NB4 (cell line): ENCODE data around the gene KRTAP4-8.
"Not testable (repeated sequence)": the region's sequence is repeated elsewhere in the genome, so short reads cannot be mapped to it uniquely, and the experiment has no call there.

Experiments used
- DNase-seq: peaks from one replicate; pipeline ENCODE4 v3.0.0; 2010; ENCODE audit warnings: low read depth
- H3K4me3 ChIP-seq: one replicate; pipeline ENCODE4 v1.5.1; 2011; ENCODE audit warnings: mild to moderate bottlenecking, low read depth, low read length, moderate library complexity
- MYC ChIP-seq: IDR thresholded peaks from 2 replicates; pipeline ENCODE4 v1.6.1; 2011; ENCODE audit warnings: low read depth, low read length
- POLR2A ChIP-seq: IDR thresholded peaks from 2 replicates; pipeline ENCODE4 v1.6.1; 2011; ENCODE audit warnings: mild to moderate bottlenecking; ENCODE audit not compliant: insufficient read length; ENCODE audit errors: extremely low read depth
- TF ChIP-seq, protein P1 (sequence below): IDR thresholded peaks from 2 replicates; pipeline ENCODE4 v1.6.1; 2011; ENCODE audit warnings: low read depth, low read length
- TF ChIP-seq, protein P2 (sequence below): IDR thresholded peaks from one replicate; pipeline ENCODE4 v1.5.1; 2012; ENCODE audit warnings: low read depth, low read length

KRTAP4-8 gene

DNA sequence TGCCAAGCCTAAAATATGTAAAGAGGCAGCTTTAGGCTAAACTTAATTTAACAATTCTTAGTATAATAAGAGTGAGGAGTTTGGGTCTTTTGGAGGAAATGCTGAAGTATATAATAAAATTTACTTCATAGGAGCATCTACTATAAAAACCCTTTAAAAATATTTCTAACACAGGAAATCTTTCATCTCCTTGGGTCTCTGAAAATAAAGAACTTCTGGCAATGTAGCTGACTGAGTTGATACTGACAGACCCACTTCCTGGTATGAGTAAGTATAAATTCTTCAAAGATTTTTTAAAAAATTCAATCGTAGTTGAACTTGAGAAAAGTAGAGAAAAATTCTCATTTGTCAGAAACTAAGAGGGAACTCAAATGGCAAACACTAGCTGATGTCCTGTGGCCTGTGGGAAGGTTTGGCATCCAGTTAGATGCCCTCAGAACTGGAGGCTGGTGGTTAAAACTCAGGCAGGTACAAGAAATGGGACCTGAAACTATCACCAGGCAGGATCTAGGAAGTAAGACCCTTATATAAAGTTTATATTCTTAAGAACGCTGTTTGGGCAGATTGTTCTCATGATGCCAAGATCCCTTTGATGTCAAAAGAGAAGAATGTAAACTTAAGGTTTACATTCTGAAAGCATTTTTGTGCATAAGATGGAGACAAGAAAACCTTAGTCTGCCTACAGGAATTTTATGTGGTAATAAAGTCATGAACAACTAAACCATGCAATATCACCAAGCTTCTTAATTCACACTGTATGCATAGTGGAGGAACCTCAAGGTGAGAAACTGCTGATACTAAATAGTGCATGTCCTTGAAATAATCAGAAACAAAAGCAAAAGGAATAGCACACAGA, 36.2 kb upstream of the KRTAP4-8 start:
- DNase-seq = no peak
- no peak overlapping the region for H3K4me3 ChIP-seq
- TF ChIP-seq MYC = no peak
- no peak for TF ChIP-seq POLR2A
- TF ChIP-seq, protein P1, sequence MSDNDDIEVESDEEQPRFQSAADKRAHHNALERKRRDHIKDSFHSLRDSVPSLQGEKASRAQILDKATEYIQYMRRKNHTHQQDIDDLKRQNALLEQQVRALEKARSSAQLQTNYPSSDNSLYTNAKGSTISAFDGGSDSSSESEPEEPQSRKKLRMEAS = no peak

DNA sequence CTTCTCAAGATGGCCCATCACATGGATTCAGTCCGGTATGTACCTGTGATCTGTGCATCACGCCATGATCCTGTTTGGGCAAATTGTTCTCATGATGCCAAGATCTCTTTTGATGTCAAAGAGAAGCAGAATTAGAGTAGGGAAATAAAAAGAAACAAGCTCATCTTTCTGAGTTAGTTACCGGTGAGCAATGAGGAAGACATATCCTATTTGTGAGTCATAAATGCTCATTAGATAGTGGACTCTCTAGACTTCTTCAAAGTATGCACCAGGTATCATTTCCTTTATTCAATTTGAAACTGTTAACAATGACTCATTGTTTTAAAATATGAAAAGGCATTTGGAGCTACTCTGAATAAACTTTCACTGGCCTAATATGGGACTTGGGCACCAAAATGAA, 34.0 kb upstream of the KRTAP4-8 start:
- TF ChIP-seq, protein P1 = no peak
- TF ChIP-seq, protein P2, sequence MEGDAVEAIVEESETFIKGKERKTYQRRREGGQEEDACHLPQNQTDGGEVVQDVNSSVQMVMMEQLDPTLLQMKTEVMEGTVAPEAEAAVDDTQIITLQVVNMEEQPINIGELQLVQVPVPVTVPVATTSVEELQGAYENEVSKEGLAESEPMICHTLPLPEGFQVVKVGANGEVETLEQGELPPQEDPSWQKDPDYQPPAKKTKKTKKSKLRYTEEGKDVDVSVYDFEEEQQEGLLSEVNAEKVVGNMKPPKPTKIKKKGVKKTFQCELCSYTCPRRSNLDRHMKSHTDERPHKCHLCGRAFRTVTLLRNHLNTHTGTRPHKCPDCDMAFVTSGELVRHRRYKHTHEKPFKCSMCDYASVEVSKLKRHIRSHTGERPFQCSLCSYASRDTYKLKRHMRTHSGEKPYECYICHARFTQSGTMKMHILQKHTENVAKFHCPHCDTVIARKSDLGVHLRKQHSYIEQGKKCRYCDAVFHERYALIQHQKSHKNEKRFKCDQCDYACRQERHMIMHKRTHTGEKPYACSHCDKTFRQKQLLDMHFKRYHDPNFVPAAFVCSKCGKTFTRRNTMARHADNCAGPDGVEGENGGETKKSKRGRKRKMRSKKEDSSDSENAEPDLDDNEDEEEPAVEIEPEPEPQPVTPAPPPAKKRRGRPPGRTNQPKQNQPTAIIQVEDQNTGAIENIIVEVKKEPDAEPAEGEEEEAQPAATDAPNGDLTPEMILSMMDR = no peak
- no peak for TF ChIP-seq MYC
- TF ChIP-seq POLR2A = no peak
- no peak overlapping the region for H3K4me3 ChIP-seq
- DNase-seq = no peak

DNA sequence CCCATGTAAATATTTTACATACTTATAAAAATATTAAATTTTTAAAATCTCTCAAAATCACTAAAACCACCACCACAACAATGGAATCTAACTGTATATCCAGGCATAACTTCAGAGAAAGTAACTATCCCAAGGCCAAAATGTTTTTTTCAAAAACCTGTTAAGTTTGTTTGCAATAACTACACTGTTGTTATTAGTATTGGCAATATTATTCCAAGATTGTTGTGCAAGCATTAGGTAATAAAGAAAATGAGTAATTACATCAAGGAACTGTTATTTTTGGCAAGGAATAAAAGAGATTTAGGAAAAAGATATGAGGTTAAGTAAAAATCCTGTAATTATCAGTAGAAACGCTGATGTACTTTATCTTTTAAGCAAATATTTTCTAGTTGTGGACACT, 29.4 kb upstream of the KRTAP4-8 start:
- no peak overlapping the region for H3K4me3 ChIP-seq
- no peak for DNase-seq
- TF ChIP-seq MYC (no peak), POLR2A (no peak)
- TF ChIP-seq, protein P1 = no peak
- TF ChIP-seq, protein P2 = no peak

DNA sequence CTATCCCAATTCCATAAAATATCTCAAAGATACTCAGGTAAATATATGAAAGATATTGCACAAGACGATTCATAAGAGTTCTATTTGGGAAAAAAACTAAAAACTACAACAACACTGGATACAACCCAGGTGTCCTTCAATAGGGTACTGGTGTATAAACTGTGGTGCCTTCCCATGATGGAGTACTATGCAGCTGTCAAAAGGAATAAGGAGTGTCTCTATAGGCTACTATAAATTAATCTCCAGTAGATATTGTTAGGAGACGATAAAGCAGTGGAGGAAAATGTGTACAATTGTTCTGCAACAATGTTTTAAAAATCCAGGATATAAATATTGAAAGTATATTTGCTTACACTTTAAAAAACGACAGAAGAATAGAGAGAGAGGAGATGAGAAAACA, 28.5 kb upstream of the KRTAP4-8 start:
- H3K4me3 ChIP-seq = no peak overlapping the region

DNA sequence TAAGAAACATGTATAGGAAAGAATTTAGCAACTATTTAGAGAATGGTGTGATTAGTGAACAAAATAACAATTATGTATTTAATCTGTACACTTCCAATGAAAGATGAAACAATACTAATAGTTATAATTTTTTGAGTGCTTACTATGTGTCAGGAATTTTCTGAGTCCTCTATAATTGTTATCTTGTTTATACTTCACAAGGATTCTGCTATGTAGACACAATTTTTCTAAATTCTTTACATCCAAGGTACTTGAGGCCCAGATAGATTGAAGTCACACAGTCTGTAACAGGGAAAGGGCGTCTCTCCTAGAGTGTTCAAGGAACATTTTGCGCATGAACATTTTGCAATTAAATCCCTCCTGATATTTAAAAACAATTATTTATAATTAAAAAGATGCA, 27.1 kb upstream of the KRTAP4-8 start:
- DNase-seq = no peak
- no peak overlapping the region for H3K4me3 ChIP-seq
- TF ChIP-seq POLR2A = no peak
- TF ChIP-seq, protein P2 = no peak
- TF ChIP-seq, protein P1 = no peak
- no peak for TF ChIP-seq MYC

More for the DNA sequence above, 28.5 kb upstream of the KRTAP4-8 start:
- TF ChIP-seq MYC = no peak
- no peak for DNase-seq

DNA sequence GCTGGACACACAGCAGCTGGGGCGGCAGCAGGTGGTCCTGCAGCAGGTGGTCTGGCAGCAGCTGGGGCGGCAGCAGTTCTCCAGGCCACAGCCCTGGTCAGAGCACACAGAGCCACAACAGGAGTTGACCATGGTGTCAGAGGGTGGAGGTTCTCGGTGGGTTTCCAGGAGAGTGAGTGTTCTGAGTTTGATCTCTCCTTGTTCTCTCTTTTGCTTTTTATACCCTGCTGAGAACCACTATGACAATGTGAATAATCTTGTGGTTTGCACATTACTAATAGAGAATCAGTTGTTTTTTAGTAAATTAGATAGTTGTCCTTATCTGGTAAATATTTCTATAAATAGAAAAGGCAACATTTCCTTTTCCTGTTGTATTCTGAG, 26.0 kb upstream of the KRTAP4-8 start, which contains the start of gene KRTAP4-12:
Gene KRTAP4-12, minus strand, starts transcription at position 192 of the 381 bp plus-strand sequence. Its CDS starts 60 bp downstream, at position 132.
- not testable (repeated sequence) for H3K4me3 ChIP-seq, DNase-seq

DNA sequence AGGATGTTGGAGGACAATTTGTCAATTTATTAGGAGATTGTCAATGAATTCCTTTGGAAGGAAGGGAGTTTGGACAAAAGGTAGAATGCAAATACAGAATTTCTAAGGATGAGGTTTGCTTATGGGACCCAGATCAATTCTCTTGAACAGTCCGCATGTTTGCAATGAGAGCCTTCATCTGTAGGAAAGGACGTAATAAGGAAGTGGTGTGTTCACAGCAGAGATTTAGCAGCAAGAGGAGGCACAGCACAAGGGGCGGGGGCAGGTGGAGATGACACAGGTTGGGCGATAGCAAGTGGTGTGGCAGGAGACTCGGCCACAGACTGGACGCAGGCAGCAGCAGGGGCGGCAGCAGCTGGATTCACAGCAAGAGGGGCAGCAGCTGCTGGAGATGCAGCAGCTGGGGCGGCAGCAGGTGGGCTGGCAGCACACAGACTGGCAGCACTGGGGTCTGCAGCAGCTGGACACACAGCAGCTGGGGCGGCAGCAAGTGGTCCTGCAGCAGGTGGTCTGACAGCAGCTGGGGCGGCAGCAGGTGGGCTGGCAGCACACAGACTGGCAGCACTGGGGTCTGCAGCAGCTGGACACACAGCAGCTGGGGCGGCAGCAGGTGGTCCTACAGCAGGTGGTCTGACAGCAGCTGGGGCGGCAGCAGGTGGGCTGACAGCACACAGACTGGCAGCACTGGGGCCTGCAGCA, 25.5 kb upstream of the KRTAP4-8 start:
- not testable (repeated sequence) for DNase-seq, H3K4me3 ChIP-seq

DNA sequence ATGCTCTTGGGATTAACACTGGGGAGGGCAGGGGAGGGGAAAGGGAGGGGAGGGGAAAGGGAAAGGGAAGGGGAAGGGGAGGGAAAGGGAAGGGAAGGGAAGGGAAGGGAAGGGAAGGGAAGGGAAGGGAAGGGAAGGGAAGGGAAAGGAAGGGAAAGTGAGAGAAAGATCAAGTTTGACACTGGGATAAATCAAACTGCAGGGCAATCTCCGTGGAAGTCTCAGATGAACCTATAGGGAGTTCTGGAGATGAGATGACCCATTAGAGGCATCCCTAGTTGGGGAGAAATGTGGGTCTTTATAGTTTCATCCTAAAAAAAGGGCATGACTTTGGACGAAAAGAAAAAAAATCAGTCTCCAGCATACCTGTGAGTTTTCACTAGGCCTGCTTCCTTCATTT, 23.8 kb upstream of the KRTAP4-8 start:
- DNase-seq = no peak
- TF ChIP-seq, protein P1 = no peak
- TF ChIP-seq POLR2A (no peak), MYC (no peak)
- TF ChIP-seq, protein P2 = no peak
- no peak overlapping the region for H3K4me3 ChIP-seq

DNA sequence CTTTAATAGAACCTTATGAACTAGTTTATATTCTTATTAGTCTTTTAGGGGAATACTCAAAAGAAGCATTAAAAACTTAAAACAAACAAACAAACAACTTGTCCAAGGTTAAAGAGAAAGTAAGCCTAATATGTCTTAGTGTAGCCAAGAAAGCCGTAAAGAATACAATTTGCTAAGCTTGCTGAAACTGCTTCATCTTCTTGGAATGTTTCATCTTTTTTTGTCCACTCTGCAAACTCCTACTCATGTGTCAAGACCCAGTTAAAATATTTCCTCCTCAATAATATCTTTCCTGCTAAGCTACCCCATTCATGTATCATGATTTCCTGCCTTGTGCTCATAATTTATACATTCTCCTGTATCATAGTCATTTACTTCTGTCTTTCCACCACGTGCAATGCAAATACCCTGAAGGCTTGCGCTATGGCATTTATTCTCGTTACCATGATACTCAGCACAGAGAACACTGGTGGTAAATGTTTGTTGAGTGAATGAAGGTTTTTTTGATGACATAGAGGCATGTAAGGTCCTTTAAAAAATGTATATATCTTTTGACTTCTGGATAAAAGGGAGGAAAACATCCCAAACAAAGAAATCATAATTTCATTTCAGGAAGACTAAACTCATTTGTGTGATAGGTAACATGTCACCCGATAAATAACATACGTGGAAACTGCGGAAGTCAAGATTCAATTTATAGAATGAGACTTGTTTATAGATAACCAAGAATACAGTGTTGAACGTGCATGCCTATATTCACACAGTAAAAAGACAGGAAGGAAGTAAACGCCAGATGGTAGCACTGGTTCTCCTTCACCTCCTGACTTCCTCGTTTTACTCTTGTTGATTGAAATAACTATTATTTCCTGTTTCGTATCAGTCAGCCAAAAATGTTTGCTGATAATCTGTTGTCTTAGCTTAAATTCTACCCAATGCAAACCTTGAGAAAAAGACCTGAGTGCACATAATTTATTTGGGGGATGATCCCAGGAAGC, 22.1 kb upstream of the KRTAP4-8 start:
- peak; percentile 10 for DNase-seq
- H3K4me3 ChIP-seq = not testable (repeated sequence)
